Natural killer cell (primary cell): Measurements from ENCODE around the gene DMAC1. TPM values are rescaled to one million over a fixed set of nuclear protein-coding genes. Genes with fewer than 3 reads are reported as not detected.

ENCODE experiments used
- ATAC-seq, 3 donors: fragments of 150-1000 bp in 2 of 3; fragments of 200-7000 bp in 1 of 3; cut with Tn5 transposase; 1 replicate in 1 of 3; 2 replicates in 2 of 3; pipeline ENCODE4 v1.10.0; 2021; ENCODE audit warnings: mild to moderate bottlenecking in 2 of 3, moderate library complexity in 2 of 3
- DNase-seq, 2 donors: peaks; one replicate each; pipeline versions ENCODE4 v3.0.0 to v3.0.0-alpha.2; 2013 to 2021; ENCODE audit warnings: mixed read lengths in 1 of 2
- H3K27ac ChIP-seq: one replicate; pipeline ENCODE4 v1.5.1; 2013; ENCODE audit warnings: mild to moderate bottlenecking, low read length
- H3K27me3 ChIP-seq: one replicate; pipeline ENCODE4 v1.6.1; 2013; ENCODE audit warnings: low read length; ENCODE audit not compliant: control insufficient read depth, insufficient read depth
- H3K36me3 ChIP-seq: one replicate; pipeline ENCODE4 v1.6.1; 2013; ENCODE audit warnings: low read length; ENCODE audit not compliant: control insufficient read depth, insufficient read depth
- H3K4me1 ChIP-seq: one replicate; pipeline ENCODE4 v1.6.1; 2013; ENCODE audit warnings: low read length; ENCODE audit not compliant: control insufficient read depth, insufficient read depth
- H3K4me3 ChIP-seq: one replicate; pipeline ENCODE4 v1.5.1; 2013; ENCODE audit warnings: low read length
- H3K9me3 ChIP-seq: one replicate; pipeline ENCODE4 v1.6.1; 2013; ENCODE audit warnings: low read length; ENCODE audit not compliant: control insufficient read depth, insufficient read depth
- H3K27ac Mint-ChIP-seq, 2 donors: one replicate each; pipeline ENCODE4 v1.8.0; 2022; ENCODE audit warnings: mild to moderate bottlenecking in 2 of 2, mixed read lengths in 2 of 2, moderate library complexity in 1 of 2
- H3K27me3 Mint-ChIP-seq, 2 donors: one replicate each; pipeline ENCODE4 v1.8.0; 2022; ENCODE audit warnings: low read depth in 2 of 2, mixed read lengths in 2 of 2
- H3K36me3 Mint-ChIP-seq: one replicate; pipeline ENCODE4 v1.8.0; 2022; ENCODE audit warnings: mixed read lengths
- H3K4me1 Mint-ChIP-seq, 2 donors: one replicate each; pipeline ENCODE4 v1.8.0; 2022; ENCODE audit warnings: mixed read lengths in 2 of 2
- H3K4me3 Mint-ChIP-seq: one replicate; pipeline ENCODE4 v1.8.0; 2022; ENCODE audit warnings: mild to moderate bottlenecking, moderate library complexity, mixed read lengths
- H3K9me3 Mint-ChIP-seq, 2 donors: one replicate each; pipeline ENCODE4 v1.8.0; 2022; ENCODE audit warnings: mixed read lengths in 2 of 2
- CTCF ChIP-seq: fragments of 200-600 bp; IDR thresholded peaks from one replicate; pipeline ENCODE4 v1.8.0; 2022; ENCODE audit warnings: antibody characterized with exemption
- WGBS: methylation state at CpG from one replicate; pipeline ENCODE4 v1.1.7; 2013; ENCODE audit warnings: missing lambda C conversion rate; ENCODE audit not compliant: insufficient coverage; 5-methylcytosine and 5-hydroxymethylcytosine counted together
- intact Hi-C: fragments of 100-400 bp; cut with micrococcal nuclease; formaldehyde crosslinking; loops from one replicate; pipeline ENCODE4 v1.14.2; 2022
- total RNA-seq, 4 donors: library from RNA; stranded (reverse); fragments of 120-200 nt in 1 of 4; gene quantifications; one replicate each; pipeline versions ENCODE4 v1.2.3 to v1.2.4, GENCODE V29; 2013 to 2022

Gene DMAC1, protein sequence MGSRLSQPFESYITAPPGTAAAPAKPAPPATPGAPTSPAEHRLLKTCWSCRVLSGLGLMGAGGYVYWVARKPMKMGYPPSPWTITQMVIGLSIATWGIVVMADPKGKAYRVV
- 10 to 100 TPM; 10.1 to 16.4 (median 14.4) TPM for total RNA-seq
- total RNA-seq (2013) = 43.9 TPM

- peak within 1 kb of the TSS; percentile 93 for H3K4me3 ChIP-seq
- Mint-ChIP-seq H3K27ac (peak within 1 kb of the TSS; percentile 68 to 90), H3K4me3 (peak within 1 kb of the TSS; percentile 84), H3K9me3 (no peaks in the 10 kb centered on the region), H3K36me3 (peaks cover 7% of the 10 kb centered on the region), H3K27me3 (no peaks in the 10 kb centered on the region), H3K4me1 (peaks cover 9 to 16% of the 10 kb centered on the region in 2 donors)
- no peak for TF ChIP-seq CTCF
- intact Hi-C loops = loop anchor here (5.0 kb wide), 1 partner anchor 178 kb away; no protein-coding TSS in a partner anchor
- ATAC-seq (peak; percentile 91 to 95 (median 95)), DNase-seq (peak; percentile 63 to 86)
- H3K27ac ChIP-seq = peak within 1 kb of the TSS; percentile 87
- no peaks in the 10 kb centered on the region for H3K9me3 ChIP-seq
- peaks cover 21% of the 10 kb centered on the region for H3K36me3 ChIP-seq
- WGBS = under 1% methylated on average over 46 of the region's 46 CpGs
- H3K27me3 ChIP-seq = no peaks in the 10 kb centered on the region
- peaks cover 4% of the 10 kb centered on the region for H3K4me1 ChIP-seq
Observed at GRCh38 chr9:7799234-7799943, at the start of gene DMAC1. Gene DMAC1, minus strand, starts transcription at chr9:7799778. Its CDS starts 44 bp downstream, at chr9:7799734.

DNA sequence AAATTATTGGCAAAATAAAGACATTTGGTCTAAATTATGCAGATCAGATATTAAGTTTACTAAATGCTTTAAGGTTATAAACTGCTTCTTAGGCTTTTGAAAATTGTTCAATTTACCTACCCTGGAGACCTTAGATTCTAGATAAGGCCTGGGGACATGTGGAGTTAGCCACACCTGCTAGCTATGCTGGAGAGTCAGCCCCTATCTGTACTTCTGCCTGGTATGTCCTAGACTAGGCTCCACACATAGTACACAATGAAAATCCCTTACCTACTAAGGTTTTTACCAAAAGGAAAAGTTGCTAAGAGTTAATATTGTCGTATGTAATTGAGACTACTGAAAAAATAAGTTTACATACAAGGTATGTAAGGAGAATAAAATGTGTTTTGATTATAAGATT lies 49.8 kb upstream of the DMAC1 start:
- Histone ChIP-seq H3K9me3 (no peaks in the 10 kb centered on the region), H3K27ac (no peak overlapping the region), H3K36me3 (no peaks in the 10 kb centered on the region), H3K4me1 (no peaks in the 10 kb centered on the region), H3K27me3 (no peaks in the 10 kb centered on the region), H3K4me3 (no peak overlapping the region)
- Mint-ChIP-seq H3K9me3 (no peaks in the 10 kb centered on the region), H3K27me3 (no peaks in the 10 kb centered on the region), H3K27ac (no peak overlapping the region), H3K4me1 (peaks cover 4 to 6% of the 10 kb centered on the region in 2 donors), H3K4me3 (no peak overlapping the region), H3K36me3 (no peaks in the 10 kb centered on the region)
- intact Hi-C loops = loop anchor here (10.0 kb wide), 1 partner anchor 335 kb away; no protein-coding TSS in a partner anchor
- TF ChIP-seq CTCF = no peak
- ATAC-seq = no peak
- no CpG with 5 or more reads among the region's 1 CpG for WGBS
- no peak for DNase-seq

- H3K36me3 ChIP-seq = no peaks in the 10 kb centered on the region
- no peaks in the 10 kb centered on the region for H3K4me1 ChIP-seq
- Mint-ChIP-seq H3K27ac (no peak overlapping the region), H3K36me3 (no peaks in the 10 kb centered on the region), H3K4me3 (no peak overlapping the region), H3K4me1 (peaks cover 9 to 13% of the 10 kb centered on the region in 2 donors), H3K9me3 (no peaks in the 10 kb centered on the region), H3K27me3 (no peaks in the 10 kb centered on the region)
- DNase-seq (no peak), ATAC-seq (no peak)
- no peak overlapping the region for H3K27ac ChIP-seq
- H3K27me3 ChIP-seq = no peaks in the 10 kb centered on the region
- intact Hi-C loops = loop anchor here (10.0 kb wide), 1 partner anchor 336 kb away; no protein-coding TSS in a partner anchor
- no peaks in the 10 kb centered on the region for H3K9me3 ChIP-seq
- TF ChIP-seq CTCF = no peak
- no peak overlapping the region for H3K4me3 ChIP-seq
- WGBS = 100% methylated on average over 2 of the region's 4 CpGs
Observed at GRCh38 chr9:7848498-7848897, 48.9 kb upstream of the DMAC1 start.
